GM23338 (cell line): ENCODE data around the gene BCL2L14. TPM values are rescaled to one million over a fixed set of nuclear protein-coding genes. Genes with fewer than 3 reads are reported as not detected.

Experiments
- ATAC-seq: fragments of 200-7000 bp; cut with Tn5 transposase; 3 replicates; pipeline ENCODE4 v1.9.1; 2020
- DNase-seq: peaks from one replicate; pipeline ENCODE4 v3.0.0-alpha.2; 2015; ENCODE audit warnings: low spot score
- H2AFZ ChIP-seq: fragments of 200-600 bp; sonication (generic); 2 replicates; pipeline ENCODE4 v1.8.0; 2016; ENCODE audit warnings: antibody characterized with exemption, mild to moderate bottlenecking, moderate library complexity
- H3F3A ChIP-seq: fragments of 200-600 bp; sonication (generic); replicated peaks from 2 replicates; pipeline ENCODE4 v1.8.0; 2017; ENCODE audit warnings: antibody characterized with exemption, mixed run types, low read depth
- H3K27ac ChIP-seq: fragments of 200-600 bp; sonication (generic); 2 replicates; pipeline ENCODE4 v1.6.1; 2016; ENCODE audit warnings: low read depth
- H3K27me3 ChIP-seq: fragments of 200-600 bp; sonication (generic); 2 replicates; pipeline ENCODE4 v1.8.0; 2016; ENCODE audit warnings: mild to moderate bottlenecking, mixed run types, moderate library complexity; ENCODE audit not compliant: insufficient read depth
- H3K36me3 ChIP-seq: fragments of 200-600 bp; sonication (generic); 2 replicates; pipeline ENCODE4 v1.8.0; 2016; ENCODE audit warnings: mild to moderate bottlenecking; ENCODE audit not compliant: insufficient read depth
- H3K4me1 ChIP-seq: fragments of 200-600 bp; sonication (generic); 2 replicates; pipeline ENCODE4 v1.8.0; 2016; ENCODE audit warnings: mild to moderate bottlenecking, moderate library complexity; ENCODE audit not compliant: insufficient read depth
- H3K4me2 ChIP-seq: fragments of 200-600 bp; sonication (generic); 2 replicates; pipeline ENCODE4 v1.7.1; 2017; ENCODE audit warnings: mixed run types
- H3K4me3 ChIP-seq: fragments of 200-600 bp; sonication (generic); 2 replicates; pipeline ENCODE4 v1.6.1; 2016; ENCODE audit warnings: mixed run types
- H3K79me2 ChIP-seq: fragments of 200-600 bp; sonication (generic); replicated peaks from 2 replicates; pipeline ENCODE4 v1.8.0; 2017; ENCODE audit warnings: mild to moderate bottlenecking; ENCODE audit not compliant: insufficient read depth
- H3K9me2 ChIP-seq: fragments of 200-600 bp; sonication (generic); 2 replicates; pipeline ENCODE4 v1.8.0; 2017; ENCODE audit not compliant: insufficient read depth
- H4K20me1 ChIP-seq: fragments of 200-600 bp; sonication (generic); replicated peaks from 2 replicates; pipeline ENCODE4 v1.8.0; 2017; ENCODE audit warnings: mild to moderate bottlenecking; ENCODE audit not compliant: insufficient read depth
- H3K27ac Mint-ChIP-seq: 2 replicates; pipeline ENCODE4 v1.8.0; 2020; ENCODE audit warnings: inconsistent platforms, mild to moderate bottlenecking, moderate library complexity, mixed read lengths
- H3K27me3 Mint-ChIP-seq: 3 replicates; pipeline ENCODE4 v1.8.0; 2022; ENCODE audit warnings: low read depth, mild to moderate bottlenecking, moderate library complexity, mixed read lengths, inconsistent platforms; ENCODE audit not compliant: insufficient read depth, poor library complexity
- H3K36me3 Mint-ChIP-seq: 3 replicates; pipeline ENCODE4 v1.8.0; 2021; ENCODE audit warnings: low read depth, mild to moderate bottlenecking, inconsistent platforms, moderate library complexity, mixed read lengths
- H3K4me1 Mint-ChIP-seq: 3 replicates; pipeline ENCODE4 v1.8.0; 2020; ENCODE audit warnings: mild to moderate bottlenecking, inconsistent platforms, mixed read lengths
- H3K4me3 Mint-ChIP-seq: 3 replicates; pipeline ENCODE4 v1.8.0; 2021; ENCODE audit warnings: moderate library complexity, mild to moderate bottlenecking, inconsistent platforms, mixed read lengths
- H3K9me3 Mint-ChIP-seq: 3 replicates; pipeline ENCODE4 v1.8.0; 2020; ENCODE audit warnings: moderate library complexity, mild to moderate bottlenecking, inconsistent platforms, mixed read lengths
- CREB1 ChIP-seq: fragments of 250-450 bp; sonication (Bioruptor Pico); IDR thresholded peaks from 2 replicates; pipeline ENCODE4 v1.5.0; 2020; ENCODE audit warnings: low read depth, mild to moderate bottlenecking, moderate library complexity
- EZH2 ChIP-seq: fragments of 200-600 bp; sonication (generic); IDR thresholded peaks from one replicate; pipeline ENCODE4 v1.8.0; 2017; ENCODE audit warnings: antibody characterized with exemption, mild to moderate bottlenecking, low read depth; ENCODE audit not compliant: unreplicated experiment
- NANOG ChIP-seq: IDR thresholded peaks from 2 replicates; pipeline ENCODE4 v1.6.1; 2016; ENCODE audit warnings: antibody characterized with exemption, borderline replicate concordance
- POLR2AphosphoS5 ChIP-seq: IDR thresholded peaks from 2 replicates; pipeline ENCODE4 v1.6.1; 2016; ENCODE audit warnings: antibody characterized with exemption, low read depth
- STAT1 ChIP-seq: IDR thresholded peaks from one replicate; pipeline ENCODE4 v1.6.1; 2016; ENCODE audit warnings: antibody characterized with exemption; ENCODE audit not compliant: unreplicated experiment
- polyA plus RNA-seq: library from polyadenylated mRNA; unstranded; fragments of >200 nt; fragmentation: Nextera tagmentation; extraction: Ambion mirVana; gene quantifications from 2 replicates; pipeline ENCODE4 v1.2.1, GENCODE V29; 2016
- total RNA-seq: library from RNA; depleted of rRNA; stranded (reverse); fragments of >200 nt; shearing (Covaris generic); gene quantifications from 2 replicates; pipeline ENCODE4 v1.2.3, GENCODE V29; 2014
- TF ChIP-seq, protein P1 (sequence below): IDR thresholded peaks from 2 replicates; pipeline ENCODE4 v1.6.1; 2016; ENCODE audit warnings: antibody characterized with exemption
- TF ChIP-seq, protein P2 (sequence below): fragments of 250-450 bp; sonication (Bioruptor Pico); IDR thresholded peaks from 2 replicates; pipeline ENCODE4 v1.5.0; 2020; ENCODE audit warnings: mild to moderate bottlenecking, moderate library complexity

The BCL2L14 gene
- total and polyA plus RNA-seq, 2 experiments from 2014 or later: 2.1 to 2.7 TPM

DNA sequence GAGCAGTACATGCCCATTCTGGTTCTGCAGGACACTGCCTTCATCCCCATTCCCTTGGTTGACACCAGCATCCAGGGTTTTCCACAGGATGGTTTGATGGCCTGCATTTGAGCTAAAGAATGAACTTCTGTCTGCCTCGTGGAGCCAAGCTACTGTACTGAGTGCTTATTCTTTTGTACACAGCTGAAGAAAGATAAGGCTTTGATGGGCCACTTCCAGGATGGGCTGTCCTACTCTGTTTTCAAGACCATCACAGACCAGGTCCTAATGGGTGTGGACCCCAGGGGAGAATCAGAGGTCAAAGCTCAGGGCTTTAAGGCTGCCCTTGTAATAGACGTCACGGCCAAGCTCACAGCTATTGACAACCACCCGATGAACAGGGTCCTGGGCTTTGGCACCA, 23.7 kb downstream of the BCL2L14 start:
- H3K9me2 ChIP-seq: no peaks in the 10 kb centered on the region
- Mint-ChIP-seq H3K9me3 (no peaks in the 10 kb centered on the region), H3K4me3 (no peak overlapping the region), H3K4me1 (no peaks in the 10 kb centered on the region; the same call in none of the 3 replicates), H3K27ac (no peak overlapping the region), H3K36me3 (no peaks in the 10 kb centered on the region), H3K27me3 (peaks cover 3% of the 10 kb centered on the region)
- no peaks in the 10 kb centered on the region for H3K36me3 ChIP-seq
- DNase-seq: no peak
- no peak overlapping the region for H2AFZ ChIP-seq
- H4K20me1 ChIP-seq: no peaks in the 10 kb centered on the region
- H3K4me2 ChIP-seq: no peak overlapping the region
- H3F3A ChIP-seq: no peaks in the 10 kb centered on the region
- 0 out of 2 replicates have a peak, but pooled peaks cover 7% of the 10 kb centered on the region for H3K4me1 ChIP-seq
- no peak overlapping the region for H3K27ac ChIP-seq
- ATAC-seq: no peak
- H3K27me3 ChIP-seq: no peaks in the 10 kb centered on the region
- TF ChIP-seq POLR2AphosphoS5: no peak
- TF ChIP-seq STAT1: no peak
- TF ChIP-seq, protein P1, sequence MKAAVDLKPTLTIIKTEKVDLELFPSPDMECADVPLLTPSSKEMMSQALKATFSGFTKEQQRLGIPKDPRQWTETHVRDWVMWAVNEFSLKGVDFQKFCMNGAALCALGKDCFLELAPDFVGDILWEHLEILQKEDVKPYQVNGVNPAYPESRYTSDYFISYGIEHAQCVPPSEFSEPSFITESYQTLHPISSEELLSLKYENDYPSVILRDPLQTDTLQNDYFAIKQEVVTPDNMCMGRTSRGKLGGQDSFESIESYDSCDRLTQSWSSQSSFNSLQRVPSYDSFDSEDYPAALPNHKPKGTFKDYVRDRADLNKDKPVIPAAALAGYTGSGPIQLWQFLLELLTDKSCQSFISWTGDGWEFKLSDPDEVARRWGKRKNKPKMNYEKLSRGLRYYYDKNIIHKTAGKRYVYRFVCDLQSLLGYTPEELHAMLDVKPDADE: no peak
- H3K79me2 ChIP-seq: no peaks in the 10 kb centered on the region
- H3K4me3 ChIP-seq: no peak overlapping the region

DNA sequence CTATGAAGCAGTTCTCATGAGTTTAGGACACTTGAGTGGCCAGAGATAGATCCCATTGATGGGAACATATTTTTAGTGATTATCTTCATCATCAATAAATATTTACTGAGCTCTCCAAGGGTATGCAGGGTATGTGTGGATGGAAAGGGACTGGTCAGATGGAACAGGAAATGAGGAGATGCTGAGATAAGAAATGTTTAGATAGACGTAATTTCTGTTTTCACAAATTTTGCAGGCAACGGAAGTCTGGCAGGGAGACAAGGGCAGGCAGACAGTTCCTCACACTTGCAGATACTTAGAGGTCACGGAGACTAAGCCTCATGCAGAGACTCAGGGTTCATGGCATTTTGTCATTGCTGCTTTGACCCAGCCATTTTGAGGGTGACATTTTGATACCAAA, 24.3 kb downstream of the BCL2L14 start:
- Histone ChIP-seq H3K4me1 (0 out of 2 replicates have a peak, but pooled peaks cover 7% of the 10 kb centered on the region), H3F3A (no peaks in the 10 kb centered on the region), H4K20me1 (no peaks in the 10 kb centered on the region), H3K27ac (no peak overlapping the region), H3K79me2 (no peaks in the 10 kb centered on the region), H3K4me2 (no peak overlapping the region), H3K4me3 (no peak overlapping the region), H2AFZ (no peak overlapping the region), H3K36me3 (no peaks in the 10 kb centered on the region), H3K9me2 (no peaks in the 10 kb centered on the region), H3K27me3 (no peaks in the 10 kb centered on the region)
- no peak for DNase-seq
- Mint-ChIP-seq H3K27ac (no peak overlapping the region), H3K36me3 (no peaks in the 10 kb centered on the region), H3K27me3 (peaks cover 3% of the 10 kb centered on the region), H3K9me3 (no peaks in the 10 kb centered on the region), H3K4me3 (no peak overlapping the region), H3K4me1 (no peaks in the 10 kb centered on the region; the same call in none of the 3 replicates)
- no peak for TF ChIP-seq CREB1 (CRISPR knock-in tag)
- no peak for ATAC-seq

DNA sequence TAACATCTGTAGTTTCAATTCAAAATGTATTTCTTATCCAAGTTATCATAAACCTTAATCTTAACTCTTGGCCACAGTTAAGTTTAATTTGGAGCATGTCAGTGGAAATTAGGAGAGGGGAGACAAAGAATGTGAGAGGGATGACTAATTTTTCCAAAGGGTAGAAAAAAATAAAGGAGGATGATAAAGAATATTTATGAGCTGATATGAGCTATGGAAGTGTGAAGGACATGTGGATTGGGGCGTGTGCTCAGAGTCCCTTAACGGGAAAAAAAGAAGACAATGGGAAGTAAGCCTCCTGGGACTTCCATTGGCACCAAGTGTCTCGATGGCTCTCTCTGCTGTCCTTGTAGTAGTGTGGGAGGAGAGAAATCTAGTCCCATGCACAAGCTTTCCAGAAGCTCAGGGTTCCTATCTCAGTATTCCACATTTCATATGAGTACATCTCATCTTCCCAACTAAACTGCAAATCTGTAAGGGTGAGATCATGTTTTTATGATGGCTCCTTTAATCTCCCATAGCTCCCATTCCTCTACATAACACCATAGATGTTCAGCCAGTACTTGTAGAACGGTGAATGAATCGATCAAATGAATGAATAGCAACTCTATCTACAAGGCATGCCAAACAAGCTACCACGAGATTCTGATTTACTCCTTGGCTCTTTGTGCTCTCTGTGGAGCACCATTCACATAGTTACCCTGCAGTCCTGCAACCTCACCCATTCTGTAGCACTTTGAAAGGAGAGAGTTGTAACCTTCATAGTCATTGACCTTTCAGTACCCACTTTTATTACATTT, 27.4 kb downstream of the BCL2L14 start:
- Mint-ChIP-seq H3K4me1 (no peaks in the 10 kb centered on the region), H3K27ac (no peak overlapping the region), H3K27me3 (no peaks in the 10 kb centered on the region), H3K9me3 (no peaks in the 10 kb centered on the region), H3K36me3 (peaks cover 4% of the 10 kb centered on the region; the same call in 2 of the 3 replicates), H3K4me3 (no peak overlapping the region)
- no peak for ATAC-seq
- Histone ChIP-seq H3K4me2 (no peak overlapping the region), H2AFZ (no peak overlapping the region), H3F3A (no peaks in the 10 kb centered on the region), H4K20me1 (no peaks in the 10 kb centered on the region), H3K4me1 (no peaks in the 10 kb centered on the region), H3K27ac (no peak overlapping the region), H3K4me3 (no peak overlapping the region), H3K9me2 (no peaks in the 10 kb centered on the region), H3K79me2 (no peaks in the 10 kb centered on the region), H3K36me3 (no peaks in the 10 kb centered on the region; the same call in 1 of the 2 replicates), H3K27me3 (no peaks in the 10 kb centered on the region)
- TF ChIP-seq NANOG (no peak), EZH2 (no peak), POLR2AphosphoS5 (no peak), STAT1 (no peak)
- TF ChIP-seq, protein P1: no peak
- TF ChIP-seq, protein P2, sequence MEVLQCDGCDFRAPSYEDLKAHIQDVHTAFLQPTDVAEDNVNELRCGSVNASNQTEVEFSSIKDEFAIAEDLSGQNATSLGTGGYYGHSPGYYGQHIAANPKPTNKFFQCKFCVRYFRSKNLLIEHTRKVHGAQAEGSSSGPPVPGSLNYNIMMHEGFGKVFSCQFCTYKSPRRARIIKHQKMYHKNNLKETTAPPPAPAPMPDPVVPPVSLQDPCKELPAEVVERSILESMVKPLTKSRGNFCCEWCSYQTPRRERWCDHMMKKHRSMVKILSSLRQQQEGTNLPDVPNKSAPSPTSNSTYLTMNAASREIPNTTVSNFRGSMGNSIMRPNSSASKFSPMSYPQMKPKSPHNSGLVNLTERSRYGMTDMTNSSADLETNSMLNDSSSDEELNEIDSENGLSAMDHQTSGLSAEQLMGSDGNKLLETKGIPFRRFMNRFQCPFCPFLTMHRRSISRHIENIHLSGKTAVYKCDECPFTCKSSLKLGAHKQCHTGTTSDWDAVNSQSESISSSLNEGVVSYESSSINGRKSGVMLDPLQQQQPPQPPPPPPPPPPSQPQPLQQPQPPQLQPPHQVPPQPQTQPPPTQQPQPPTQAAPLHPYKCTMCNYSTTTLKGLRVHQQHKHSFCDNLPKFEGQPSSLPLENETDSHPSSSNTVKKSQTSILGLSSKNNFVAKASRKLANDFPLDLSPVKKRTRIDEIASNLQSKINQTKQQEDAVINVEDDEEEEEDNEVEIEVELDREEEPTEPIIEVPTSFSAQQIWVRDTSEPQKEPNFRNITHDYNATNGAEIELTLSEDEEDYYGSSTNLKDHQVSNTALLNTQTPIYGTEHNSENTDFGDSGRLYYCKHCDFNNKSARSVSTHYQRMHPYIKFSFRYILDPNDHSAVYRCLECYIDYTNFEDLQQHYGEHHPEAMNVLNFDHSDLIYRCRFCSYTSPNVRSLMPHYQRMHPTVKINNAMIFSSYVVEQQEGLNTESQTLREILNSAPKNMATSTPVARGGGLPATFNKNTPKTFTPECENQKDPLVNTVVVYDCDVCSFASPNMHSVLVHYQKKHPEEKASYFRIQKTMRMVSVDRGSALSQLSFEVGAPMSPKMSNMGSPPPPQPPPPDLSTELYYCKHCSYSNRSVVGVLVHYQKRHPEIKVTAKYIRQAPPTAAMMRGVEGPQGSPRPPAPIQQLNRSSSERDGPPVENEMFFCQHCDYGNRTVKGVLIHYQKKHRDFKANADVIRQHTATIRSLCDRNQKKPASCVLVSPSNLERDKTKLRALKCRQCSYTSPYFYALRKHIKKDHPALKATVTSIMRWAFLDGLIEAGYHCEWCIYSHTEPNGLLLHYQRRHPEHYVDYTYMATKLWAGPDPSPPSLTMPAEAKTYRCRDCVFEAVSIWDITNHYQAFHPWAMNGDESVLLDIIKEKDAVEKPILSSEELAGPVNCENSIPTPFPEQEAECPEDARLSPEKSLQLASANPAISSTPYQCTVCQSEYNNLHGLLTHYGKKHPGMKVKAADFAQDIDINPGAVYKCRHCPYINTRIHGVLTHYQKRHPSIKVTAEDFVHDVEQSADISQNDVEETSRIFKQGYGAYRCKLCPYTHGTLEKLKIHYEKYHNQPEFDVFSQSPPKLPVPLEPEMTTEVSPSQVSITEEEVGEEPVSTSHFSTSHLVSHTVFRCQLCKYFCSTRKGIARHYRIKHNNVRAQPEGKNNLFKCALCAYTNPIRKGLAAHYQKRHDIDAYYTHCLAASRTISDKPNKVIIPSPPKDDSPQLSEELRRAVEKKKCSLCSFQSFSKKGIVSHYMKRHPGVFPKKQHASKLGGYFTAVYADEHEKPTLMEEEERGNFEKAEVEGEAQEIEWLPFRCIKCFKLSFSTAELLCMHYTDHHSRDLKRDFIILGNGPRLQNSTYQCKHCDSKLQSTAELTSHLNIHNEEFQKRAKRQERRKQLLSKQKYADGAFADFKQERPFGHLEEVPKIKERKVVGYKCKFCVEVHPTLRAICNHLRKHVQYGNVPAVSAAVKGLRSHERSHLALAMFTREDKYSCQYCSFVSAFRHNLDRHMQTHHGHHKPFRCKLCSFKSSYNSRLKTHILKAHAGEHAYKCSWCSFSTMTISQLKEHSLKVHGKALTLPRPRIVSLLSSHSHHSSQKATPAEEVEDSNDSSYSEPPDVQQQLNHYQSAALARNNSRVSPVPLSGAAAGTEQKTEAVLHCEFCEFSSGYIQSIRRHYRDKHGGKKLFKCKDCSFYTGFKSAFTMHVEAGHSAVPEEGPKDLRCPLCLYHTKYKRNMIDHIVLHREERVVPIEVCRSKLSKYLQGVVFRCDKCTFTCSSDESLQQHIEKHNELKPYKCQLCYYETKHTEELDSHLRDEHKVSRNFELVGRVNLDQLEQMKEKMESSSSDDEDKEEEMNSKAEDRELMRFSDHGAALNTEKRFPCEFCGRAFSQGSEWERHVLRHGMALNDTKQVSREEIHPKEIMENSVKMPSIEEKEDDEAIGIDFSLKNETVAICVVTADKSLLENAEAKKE (CRISPR knock-in tag): no peak
- DNase-seq: no peak
